ENCODE measurements around the gene TANGO6.

TANGO6 gene

GRCh38 chr16:69100071-69100691 is 256.9 kb downstream of the TANGO6 start:
- no peak overlapping the region for H3K27ac ChIP-seq
- TF ChIP-seq ZFX (IDR thresholded peaks at IDR 0.05; ENCODE audit: borderline replicate concordance) (no peak), CTCF (IDR thresholded peaks at IDR 0.05) (no peak)

GRCh38 chr16:69105501-69106361 is 262.4 kb downstream of the TANGO6 start, which contains the start of gene HAS3:
TSS of gene HAS3 (plus strand) at chr16:69105653. CDS start at chr16:69109396, 3,743 bp downstream.
- TF ChIP-seq ZFX (IDR thresholded peaks at IDR 0.05; ENCODE audit: borderline replicate concordance), result no peak
- peak; percentile 61 for TF ChIP-seq CTCF (IDR thresholded peaks at IDR 0.05)
- peak within 1 kb of the TSS; percentile 46 for H3K27ac ChIP-seq

GRCh38 chr16:69106491-69107315 is 263.4 kb downstream of the TANGO6 start:
- TF ChIP-seq ZFX (IDR thresholded peaks at IDR 0.05; ENCODE audit: borderline replicate concordance) (no peak), CTCF (IDR thresholded peaks at IDR 0.05) (no peak)
- peak overlapping the region; percentile 46 for H3K27ac ChIP-seq

- TF ChIP-seq CTCF (IDR thresholded peaks at IDR 0.05) (no peak), ZFX (IDR thresholded peaks at IDR 0.05; ENCODE audit: borderline replicate concordance) (no peak)
- H3K27ac ChIP-seq, result no peak overlapping the region
These were observed 264.1 kb downstream of the TANGO6 start for GRCh38 chr16:69107316-69107962.

GRCh38 chr16:69108064-69108904 is 265.0 kb downstream of the TANGO6 start:
- H3K27ac ChIP-seq, result 0 out of 2 replicates have a peak overlapping the region, but pooled peaks have one; percentile 17
- TF ChIP-seq ZFX (IDR thresholded peaks at IDR 0.05; ENCODE audit: borderline replicate concordance) (no peak), CTCF (IDR thresholded peaks at IDR 0.05) (no peak)

GRCh38 chr16:69108905-69109252 is 265.5 kb downstream of the TANGO6 start:
- 0 out of 2 replicates have a peak overlapping the region, but pooled peaks have one; percentile 17 for H3K27ac ChIP-seq
- TF ChIP-seq ZFX (IDR thresholded peaks at IDR 0.05; ENCODE audit: borderline replicate concordance) (no peak), CTCF (IDR thresholded peaks at IDR 0.05) (no peak)
